ENCODE results near the gene SLC14A1.

SLC14A1 gene

DNA sequence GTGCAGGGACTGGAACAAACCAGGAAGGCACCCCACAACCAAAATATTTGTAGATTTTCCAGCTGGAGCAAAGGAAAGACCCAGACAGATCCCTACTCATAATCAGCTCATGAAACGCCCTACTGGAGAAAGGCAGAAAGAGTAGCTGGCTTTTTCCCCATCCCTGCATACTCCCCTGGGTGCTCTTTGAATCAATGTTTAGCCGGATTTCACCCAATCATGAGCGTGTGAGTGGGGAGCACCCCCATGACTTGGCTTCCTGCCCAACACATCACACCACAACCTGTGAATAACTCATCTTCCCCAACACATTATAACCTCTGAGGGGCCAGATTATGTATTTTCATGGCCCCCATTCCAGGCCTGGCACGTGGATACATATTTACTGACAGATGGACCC is 35.1 kb upstream of the SLC14A1 start:
- no CpG with 5 or more reads among the region's 4 CpGs for WGBS (ENCODE audit: insufficient coverage, insufficient read length)
- peaks cover 9% of the 10 kb centered on the region for H3K4me1 ChIP-seq (ENCODE audit: control insufficient read depth, insufficient read depth, low read length)
- no peak overlapping the region for H3K27ac ChIP-seq (ENCODE audit: low read length)
- DNase-seq (ENCODE audit: low read depth, low spot score), result no peak
- H3K4me3 ChIP-seq (ENCODE audit: low read length), result no peak overlapping the region
- H3K27me3 ChIP-seq (ENCODE audit: control insufficient read depth, insufficient read depth, low read length), result no peaks in the 10 kb centered on the region
- no peaks in the 10 kb centered on the region for H3K9me3 ChIP-seq (ENCODE audit: control insufficient read depth, insufficient read depth, low read length)
- H3K36me3 ChIP-seq (ENCODE audit: control insufficient read depth, insufficient read depth, low read length), result no peaks in the 10 kb centered on the region

DNA sequence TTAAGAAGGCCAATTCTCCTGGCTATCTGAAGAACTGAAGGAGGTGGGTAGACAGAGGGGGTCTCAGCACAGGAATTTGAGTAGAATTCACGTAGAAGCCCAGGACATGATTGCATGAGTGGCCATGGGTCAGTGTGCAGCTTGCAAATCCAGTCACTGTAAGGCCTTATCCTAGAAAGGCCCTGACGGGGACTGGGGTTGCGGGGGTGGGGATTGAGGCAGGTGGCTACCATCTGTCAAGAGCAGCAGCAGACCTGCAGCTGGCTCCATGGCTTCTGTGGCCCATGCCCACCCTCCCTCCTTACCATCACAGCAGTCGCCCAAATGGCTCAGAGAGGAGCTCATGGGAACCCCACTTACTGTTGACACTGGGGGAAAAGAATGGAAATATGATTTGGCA is 34.6 kb upstream of the SLC14A1 start:
- whole genome bisulfite sequencing (ENCODE audit: insufficient coverage, insufficient read length), result no CpG with 5 or more reads among the region's 4 CpGs
- H3K27me3 ChIP-seq (ENCODE audit: control insufficient read depth, insufficient read depth, low read length), result no peaks in the 10 kb centered on the region
- no peak for DNase-seq (ENCODE audit: low read depth, low spot score)
- no peak overlapping the region for H3K4me3 ChIP-seq (ENCODE audit: low read length)
- H3K4me1 ChIP-seq (ENCODE audit: control insufficient read depth, insufficient read depth, low read length), result peaks cover 9% of the 10 kb centered on the region
- no peaks in the 10 kb centered on the region for H3K9me3 ChIP-seq (ENCODE audit: control insufficient read depth, insufficient read depth, low read length)
- H3K36me3 ChIP-seq (ENCODE audit: control insufficient read depth, insufficient read depth, low read length), result no peaks in the 10 kb centered on the region
- H3K27ac ChIP-seq (ENCODE audit: low read length), result no peak overlapping the region

DNA sequence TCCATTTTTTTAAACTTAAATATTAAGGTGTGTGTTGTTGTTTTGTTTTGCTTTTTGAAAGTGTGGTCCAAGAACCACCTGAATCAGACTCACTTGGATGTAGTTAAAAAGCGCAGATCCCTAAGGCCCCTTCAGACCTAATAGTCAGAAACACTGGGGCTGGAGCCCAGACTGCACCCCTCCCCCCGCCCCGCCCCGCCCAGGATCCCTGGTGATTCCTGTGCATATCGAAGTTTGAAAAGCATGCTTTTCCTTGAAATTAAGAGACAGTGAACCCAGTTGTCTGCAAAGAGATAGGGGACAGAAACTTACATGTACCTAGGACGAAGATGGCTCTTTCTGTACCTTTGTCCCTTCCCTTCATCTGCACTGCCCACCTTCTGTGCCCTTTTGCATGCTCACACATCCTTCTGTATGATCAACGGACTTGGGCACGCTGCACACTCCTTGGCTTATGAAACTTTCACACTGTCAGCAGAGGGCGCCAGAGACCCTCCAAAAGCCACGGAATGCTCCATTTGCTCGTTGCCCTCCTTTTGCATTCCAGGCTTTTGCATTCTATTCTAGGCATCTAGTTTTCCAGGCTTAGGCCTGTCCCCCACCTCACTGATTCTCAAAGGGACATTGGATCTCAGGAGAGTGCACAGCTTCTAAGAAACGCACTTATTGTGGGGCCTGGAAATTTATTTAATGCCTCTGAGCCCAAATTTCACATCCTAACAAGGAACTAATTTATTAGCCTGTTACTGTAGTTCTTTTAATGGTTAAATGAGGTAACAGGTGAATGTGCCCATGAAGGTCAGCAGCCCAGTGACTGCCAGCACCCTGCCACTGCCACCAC is 32.8 kb upstream of the SLC14A1 start:
- no CpG with 5 or more reads among the region's 12 CpGs for WGBS (ENCODE audit: insufficient coverage, insufficient read length)
- DNase-seq (ENCODE audit: low read depth, low spot score), result peak; percentile 84
- H3K27me3 ChIP-seq (ENCODE audit: control insufficient read depth, insufficient read depth, low read length), result no peaks in the 10 kb centered on the region
- H3K4me1 ChIP-seq (ENCODE audit: control insufficient read depth, insufficient read depth, low read length), result peaks cover 6% of the 10 kb centered on the region
- H3K27ac ChIP-seq (ENCODE audit: low read length), result no peak overlapping the region
- no peak overlapping the region for H3K4me3 ChIP-seq (ENCODE audit: low read length)
- H3K9me3 ChIP-seq (ENCODE audit: control insufficient read depth, insufficient read depth, low read length), result no peaks in the 10 kb centered on the region
- H3K36me3 ChIP-seq (ENCODE audit: control insufficient read depth, insufficient read depth, low read length), result no peaks in the 10 kb centered on the region

DNA sequence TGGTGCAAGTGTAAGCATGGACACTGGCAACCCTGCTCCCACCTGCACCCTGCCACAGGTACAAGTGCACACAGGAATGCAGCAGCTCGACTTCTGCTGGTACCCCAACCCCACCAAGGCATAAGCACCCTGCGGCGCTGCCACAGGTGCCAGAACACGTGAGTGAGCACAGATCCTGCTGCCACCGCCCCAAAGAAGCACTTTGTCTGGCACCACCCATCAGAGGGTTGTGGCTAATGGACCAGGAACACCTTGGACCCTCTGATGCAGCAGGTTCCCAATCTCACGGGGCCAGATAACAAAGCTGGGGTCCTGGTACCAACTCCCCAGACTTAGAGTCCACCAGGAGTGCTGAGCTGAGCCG is 32.2 kb upstream of the SLC14A1 start:
- Histone ChIP-seq H3K27ac (ENCODE audit: low read length) (no peak overlapping the region), H3K36me3 (ENCODE audit: control insufficient read depth, insufficient read depth, low read length) (no peaks in the 10 kb centered on the region), H3K9me3 (ENCODE audit: control insufficient read depth, insufficient read depth, low read length) (no peaks in the 10 kb centered on the region), H3K4me1 (ENCODE audit: control insufficient read depth, insufficient read depth, low read length) (peaks cover 3% of the 10 kb centered on the region; the same call in 1 of the 2 replicates), H3K4me3 (ENCODE audit: low read length) (no peak overlapping the region), H3K27me3 (ENCODE audit: control insufficient read depth, insufficient read depth, low read length) (no peaks in the 10 kb centered on the region)
- DNase-seq (ENCODE audit: low read depth, low spot score), result no peak
- no CpG with 5 or more reads among the region's 7 CpGs for WGBS (ENCODE audit: insufficient coverage, insufficient read length)

DNA sequence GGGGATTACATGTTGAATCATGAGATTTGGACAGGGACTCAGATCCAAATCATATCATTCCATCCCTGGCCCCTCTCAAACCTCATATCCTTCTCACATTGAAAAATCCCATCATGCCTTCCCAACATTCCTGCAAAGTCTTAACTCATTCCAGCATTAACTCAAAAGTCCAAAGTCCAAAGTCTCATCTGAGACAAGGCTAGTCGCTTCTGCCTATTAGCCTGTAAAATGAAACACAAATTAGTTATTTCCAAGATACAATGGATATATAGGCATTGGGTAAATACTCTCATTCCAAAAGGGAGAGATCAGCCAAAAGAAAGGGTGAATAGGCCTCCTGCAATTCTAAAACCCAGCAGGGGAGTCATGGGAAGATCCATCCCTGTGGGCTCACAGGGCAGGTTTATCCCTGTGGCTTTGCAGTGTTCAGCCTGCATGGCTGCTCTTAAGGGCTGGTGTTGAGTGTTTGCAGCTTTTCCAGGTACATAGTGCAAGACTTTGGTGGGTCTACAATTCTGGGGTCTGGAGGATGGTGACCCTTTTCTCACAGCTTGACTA is 21.2 kb upstream of the SLC14A1 start:
- Histone ChIP-seq H3K27me3 (ENCODE audit: control insufficient read depth, insufficient read depth, low read length) (no peaks in the 10 kb centered on the region), H3K4me3 (ENCODE audit: low read length) (no peak overlapping the region), H3K27ac (ENCODE audit: low read length) (no peak overlapping the region), H3K9me3 (ENCODE audit: control insufficient read depth, insufficient read depth, low read length) (peaks cover 5% of the 10 kb centered on the region), H3K4me1 (ENCODE audit: control insufficient read depth, insufficient read depth, low read length) (no peaks in the 10 kb centered on the region), H3K36me3 (ENCODE audit: control insufficient read depth, insufficient read depth, low read length) (no peaks in the 10 kb centered on the region)
- no peak for DNase-seq (ENCODE audit: low read depth, low spot score)
- WGBS (ENCODE audit: insufficient coverage, insufficient read length), result no CpG with 5 or more reads among the region's 1 CpG

DNA sequence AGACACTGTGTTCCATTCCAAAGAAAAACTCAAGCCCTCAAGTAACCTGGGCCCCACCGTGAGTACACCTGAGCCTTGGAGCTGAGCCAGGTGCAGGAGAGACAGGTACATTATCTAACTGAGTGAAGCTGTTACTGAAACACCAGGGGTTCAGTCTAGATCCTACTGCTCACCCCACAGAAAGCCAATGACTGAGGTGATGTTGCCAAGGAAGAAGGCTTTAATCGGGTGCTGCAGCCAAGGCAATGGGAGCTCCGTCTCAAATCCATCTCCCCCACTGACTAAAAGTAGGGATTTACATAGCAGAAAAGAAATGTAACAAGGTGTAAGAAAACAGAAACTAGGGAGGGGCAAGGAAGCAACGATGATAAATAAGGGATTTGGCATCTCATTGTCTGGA is 15.2 kb upstream of the SLC14A1 start:
- Histone ChIP-seq H3K27ac (ENCODE audit: low read length) (no peak overlapping the region), H3K4me3 (ENCODE audit: low read length) (no peak overlapping the region), H3K9me3 (ENCODE audit: control insufficient read depth, insufficient read depth, low read length) (no peaks in the 10 kb centered on the region), H3K4me1 (ENCODE audit: control insufficient read depth, insufficient read depth, low read length) (no peaks in the 10 kb centered on the region), H3K27me3 (ENCODE audit: control insufficient read depth, insufficient read depth, low read length) (no peaks in the 10 kb centered on the region), H3K36me3 (ENCODE audit: control insufficient read depth, insufficient read depth, low read length) (no peaks in the 10 kb centered on the region)
- no CpG with 5 or more reads among the region's 4 CpGs for WGBS (ENCODE audit: insufficient coverage, insufficient read length)
- no peak for DNase-seq (ENCODE audit: low read depth, low spot score)

DNA sequence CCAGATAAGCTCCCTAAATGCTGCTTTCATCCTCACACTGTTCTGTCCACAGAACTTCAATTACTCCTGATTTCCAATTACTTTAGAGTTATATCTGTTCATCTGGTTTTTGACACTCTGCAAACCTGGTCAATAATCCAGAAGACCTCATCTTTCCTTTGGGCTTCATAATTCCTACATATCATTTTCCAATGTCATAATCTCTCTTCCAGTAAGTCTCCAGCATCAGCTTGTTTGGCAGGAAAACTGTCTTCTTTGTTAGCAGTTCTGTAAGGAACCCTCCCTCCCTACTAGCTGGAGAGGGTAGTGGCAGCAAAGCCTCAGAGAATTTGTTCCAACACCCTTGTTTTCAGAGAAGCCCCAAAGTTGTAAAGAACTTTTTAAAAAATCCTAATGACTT is 11.9 kb upstream of the SLC14A1 start:
- Histone ChIP-seq H3K9me3 (ENCODE audit: control insufficient read depth, insufficient read depth, low read length) (no peaks in the 10 kb centered on the region), H3K36me3 (ENCODE audit: control insufficient read depth, insufficient read depth, low read length) (no peaks in the 10 kb centered on the region), H3K27me3 (ENCODE audit: control insufficient read depth, insufficient read depth, low read length) (no peaks in the 10 kb centered on the region), H3K4me3 (ENCODE audit: low read length) (no peak overlapping the region), H3K27ac (ENCODE audit: low read length) (no peak overlapping the region), H3K4me1 (ENCODE audit: control insufficient read depth, insufficient read depth, low read length) (no peaks in the 10 kb centered on the region)
- no peak for DNase-seq (ENCODE audit: low read depth, low spot score)

DNA sequence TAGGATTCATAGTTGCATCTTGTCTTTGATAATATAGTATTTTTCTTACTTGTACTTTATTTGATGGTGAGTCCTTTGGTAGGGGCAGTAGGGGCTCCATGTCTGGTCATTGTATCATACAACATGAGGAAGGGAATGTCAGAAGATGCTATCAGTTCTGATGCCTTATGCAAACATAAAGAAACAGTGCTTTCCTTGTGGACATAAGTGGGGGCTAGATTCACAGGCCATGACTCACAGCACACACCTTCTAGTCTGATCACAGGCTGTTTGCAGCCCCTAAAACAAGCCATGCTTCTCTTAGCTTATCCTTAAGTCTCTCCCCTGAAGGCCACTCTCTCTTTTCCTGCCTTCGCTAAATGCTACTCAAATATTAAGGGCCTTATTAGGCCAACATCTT is 10.7 kb upstream of the SLC14A1 start:
- Histone ChIP-seq H3K27ac (ENCODE audit: low read length) (no peak overlapping the region), H3K9me3 (ENCODE audit: control insufficient read depth, insufficient read depth, low read length) (no peaks in the 10 kb centered on the region), H3K4me1 (ENCODE audit: control insufficient read depth, insufficient read depth, low read length) (no peaks in the 10 kb centered on the region), H3K4me3 (ENCODE audit: low read length) (no peak overlapping the region), H3K27me3 (ENCODE audit: control insufficient read depth, insufficient read depth, low read length) (no peaks in the 10 kb centered on the region), H3K36me3 (ENCODE audit: control insufficient read depth, insufficient read depth, low read length) (no peaks in the 10 kb centered on the region)
- no peak for DNase-seq (ENCODE audit: low read depth, low spot score)
- WGBS (ENCODE audit: insufficient coverage, insufficient read length), result no CpG with 5 or more reads among the region's 1 CpG

DNA sequence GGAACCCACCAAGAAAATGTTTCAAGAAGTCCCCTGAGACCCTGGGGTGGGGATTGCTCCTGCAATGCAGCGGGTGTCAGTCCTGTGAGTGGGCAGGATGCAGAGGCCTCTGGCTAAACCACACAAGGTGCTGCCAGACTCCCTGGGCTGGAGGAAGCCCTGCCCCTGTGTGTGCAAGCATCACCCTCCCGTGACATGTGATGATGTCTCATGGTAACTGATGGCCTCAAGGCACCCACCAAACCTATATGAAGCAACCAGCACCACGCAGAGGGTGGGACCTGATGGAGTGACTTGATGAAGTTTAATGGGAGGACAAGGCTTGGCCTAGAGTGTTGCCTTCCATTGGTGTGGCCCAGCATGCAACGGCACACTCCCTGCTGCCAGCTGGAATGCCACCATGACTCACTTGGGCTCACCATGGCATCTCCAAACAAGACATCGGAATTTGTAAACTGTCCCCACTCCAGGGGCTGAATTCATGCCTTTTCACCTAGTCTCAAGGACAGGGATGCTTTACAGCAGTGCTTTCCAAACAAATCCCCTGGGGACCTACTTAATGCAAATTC is 8.7 kb upstream of the SLC14A1 start:
- DNase-seq (ENCODE audit: low read depth, low spot score), result no peak
- H3K4me1 ChIP-seq (ENCODE audit: control insufficient read depth, insufficient read depth, low read length), result no peaks in the 10 kb centered on the region
- no peak overlapping the region for H3K4me3 ChIP-seq (ENCODE audit: low read length)
- H3K36me3 ChIP-seq (ENCODE audit: control insufficient read depth, insufficient read depth, low read length), result no peaks in the 10 kb centered on the region
- H3K9me3 ChIP-seq (ENCODE audit: control insufficient read depth, insufficient read depth, low read length), result no peaks in the 10 kb centered on the region
- WGBS (ENCODE audit: insufficient coverage, insufficient read length), result no CpG with 5 or more reads among the region's 5 CpGs
- H3K27me3 ChIP-seq (ENCODE audit: control insufficient read depth, insufficient read depth, low read length), result no peaks in the 10 kb centered on the region
- H3K27ac ChIP-seq (ENCODE audit: low read length), result no peak overlapping the region

DNA sequence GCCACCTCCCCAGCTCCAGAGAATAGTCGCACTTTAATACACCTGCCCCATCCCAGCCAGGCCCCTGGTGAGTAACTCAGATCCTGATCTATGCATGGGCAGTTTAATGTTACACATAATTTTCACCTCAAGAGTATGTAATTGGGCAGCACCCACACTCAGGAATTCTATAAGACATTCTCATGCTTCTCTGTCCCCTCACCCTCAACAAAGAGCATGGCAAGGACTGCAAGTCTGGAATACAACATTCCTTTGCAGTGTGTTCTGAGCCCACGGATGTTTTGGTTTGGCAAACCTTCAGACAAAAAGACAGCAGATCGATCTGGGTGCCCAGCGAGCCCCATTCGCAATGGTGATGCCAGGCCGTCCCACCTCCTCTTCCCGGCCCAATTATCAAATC is 4.9 kb upstream of the SLC14A1 start:
- H3K9me3 ChIP-seq (ENCODE audit: control insufficient read depth, insufficient read depth, low read length), result no peaks in the 10 kb centered on the region
- WGBS (ENCODE audit: insufficient coverage, insufficient read length), result no CpG with 5 or more reads among the region's 7 CpGs
- DNase-seq (ENCODE audit: low read depth, low spot score), result no peak
- no peaks in the 10 kb centered on the region for H3K36me3 ChIP-seq (ENCODE audit: control insufficient read depth, insufficient read depth, low read length)
- no peak overlapping the region for H3K27ac ChIP-seq (ENCODE audit: low read length)
- no peak overlapping the region for H3K4me3 ChIP-seq (ENCODE audit: low read length)
- no peaks in the 10 kb centered on the region for H3K27me3 ChIP-seq (ENCODE audit: control insufficient read depth, insufficient read depth, low read length)
- H3K4me1 ChIP-seq (ENCODE audit: control insufficient read depth, insufficient read depth, low read length), result no peaks in the 10 kb centered on the region

DNA sequence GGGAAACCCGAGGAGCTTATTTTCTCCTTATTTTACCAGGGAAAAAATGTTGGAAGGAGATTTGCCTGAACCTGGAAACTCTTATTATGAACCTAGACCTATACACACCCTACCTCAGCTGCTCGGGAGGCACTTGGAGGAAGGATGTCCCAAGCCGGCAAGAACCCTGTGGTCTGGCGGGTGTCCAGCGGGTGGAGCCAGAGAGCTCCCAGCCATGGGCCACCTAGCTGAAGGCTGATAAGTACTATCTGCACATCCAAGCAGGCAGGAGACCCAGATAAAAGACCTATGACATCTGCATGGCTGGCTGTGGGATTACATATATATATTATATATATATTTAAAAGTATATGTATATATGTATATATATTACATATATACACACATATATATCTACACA is 1.1 kb upstream of the SLC14A1 start:
- Histone ChIP-seq H3K4me3 (ENCODE audit: low read length) (no peak overlapping the region), H3K4me1 (ENCODE audit: control insufficient read depth, insufficient read depth, low read length) (no peaks in the 10 kb centered on the region), H3K27me3 (ENCODE audit: control insufficient read depth, insufficient read depth, low read length) (no peaks in the 10 kb centered on the region), H3K9me3 (ENCODE audit: control insufficient read depth, insufficient read depth, low read length) (no peaks in the 10 kb centered on the region), H3K27ac (ENCODE audit: low read length) (no peak overlapping the region), H3K36me3 (ENCODE audit: control insufficient read depth, insufficient read depth, low read length) (no peaks in the 10 kb centered on the region)
- WGBS (ENCODE audit: insufficient coverage, insufficient read length), result no CpG with 5 or more reads among the region's 5 CpGs
- DNase-seq (ENCODE audit: low read depth, low spot score), result peak; percentile 57
